HS-27A (cell line): Measurements from ENCODE around the gene CMTM8.
"Not testable (repeated sequence)": the region's sequence is repeated elsewhere in the genome, so short reads cannot be mapped to it uniquely, and the experiment has no call there.

ENCODE experiments used
- DNase-seq: peaks from one replicate; pipeline ENCODE4 v3.0.0-alpha.2; 2012; ENCODE audit warnings: low read depth, missing footprints

Gene CMTM8

DNA sequence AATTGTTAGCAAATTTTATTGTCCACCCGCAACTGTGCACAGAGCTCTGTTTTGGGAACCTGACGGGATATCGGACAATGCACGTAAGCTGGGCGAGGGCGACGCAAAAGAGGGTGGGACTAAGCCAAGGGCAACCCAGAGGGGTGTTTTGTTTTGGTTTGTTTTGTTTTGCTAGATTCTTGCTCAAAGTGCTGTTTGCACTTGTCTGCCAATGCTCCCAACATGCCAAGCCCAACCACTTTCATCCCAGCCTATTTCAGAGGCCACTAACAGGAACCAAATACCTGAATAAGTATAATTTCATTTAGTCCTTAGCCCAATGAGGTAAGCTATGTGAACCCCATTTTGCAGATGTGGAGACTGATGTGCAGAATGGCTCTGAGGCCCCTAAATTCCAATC, 143.4 kb downstream of the CMTM8 start:
- no peak for DNase-seq

DNA sequence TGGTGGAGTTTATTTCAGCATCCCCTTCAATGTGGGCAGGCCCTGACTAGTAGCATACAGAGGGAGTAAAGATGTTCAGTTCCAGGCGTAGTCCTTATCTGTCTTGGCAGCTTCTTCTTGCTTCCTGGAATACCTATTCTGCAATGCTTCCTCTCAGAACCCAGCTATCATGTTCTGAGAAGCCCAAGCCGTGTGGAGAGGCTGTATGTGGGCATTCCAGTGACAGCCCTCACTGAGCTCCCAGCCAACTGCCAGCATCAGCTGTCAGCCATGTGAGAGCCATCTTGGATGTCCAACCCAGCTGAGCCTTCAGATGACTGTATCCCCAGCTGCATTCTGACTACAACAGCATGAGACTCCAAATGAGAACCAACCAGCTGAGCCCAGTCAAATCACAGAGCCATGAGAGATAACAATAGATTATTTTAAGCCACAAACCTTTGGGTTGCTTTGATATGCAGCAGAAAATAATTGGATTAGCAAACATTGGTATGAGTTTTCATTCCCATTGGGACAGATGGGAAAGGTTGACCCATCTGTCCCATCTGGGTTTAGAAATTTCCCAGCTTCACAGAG, 144.7 kb downstream of the CMTM8 start:
- DNase-seq = no peak

DNA sequence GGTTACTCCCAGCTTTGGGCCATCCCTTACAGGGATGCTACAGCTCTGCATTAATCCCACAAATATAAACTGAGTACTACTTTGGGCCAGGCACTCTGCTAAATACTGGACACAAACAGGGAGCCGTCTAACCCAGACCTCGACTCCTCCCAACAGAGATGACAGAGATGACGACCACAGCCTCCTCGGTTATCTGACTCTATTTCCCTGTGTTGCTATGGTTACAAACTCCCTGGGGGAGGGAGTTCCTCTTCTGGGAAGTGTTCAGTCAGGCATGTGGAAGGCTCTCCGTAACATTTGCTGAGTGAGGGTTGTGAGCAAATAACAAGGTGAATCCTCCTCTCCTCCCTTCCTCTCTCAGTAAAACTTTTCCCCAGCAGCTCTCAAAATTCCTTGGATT, 146.5 kb downstream of the CMTM8 start:
- no peak for DNase-seq

DNA sequence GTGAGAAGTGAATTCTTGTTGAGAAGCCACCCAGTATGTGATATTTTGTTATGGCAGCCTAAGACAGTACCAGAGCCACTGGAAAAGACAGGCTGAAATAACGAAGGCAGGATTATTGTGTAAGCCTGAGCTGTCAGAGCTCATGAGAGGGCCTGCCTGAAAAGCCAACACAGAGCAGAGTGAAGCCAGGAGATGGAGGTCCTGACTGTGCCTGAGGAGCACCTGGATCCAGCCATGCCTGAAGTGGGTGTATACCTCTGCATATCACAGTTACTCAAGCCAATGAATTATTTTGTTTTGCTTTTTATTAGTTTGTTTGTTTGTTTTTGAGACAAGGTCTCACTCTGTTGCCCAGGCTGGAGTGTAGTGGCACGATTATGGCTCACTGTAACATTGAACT, 149.0 kb downstream of the CMTM8 start:
- DNase-seq = no peak

DNA sequence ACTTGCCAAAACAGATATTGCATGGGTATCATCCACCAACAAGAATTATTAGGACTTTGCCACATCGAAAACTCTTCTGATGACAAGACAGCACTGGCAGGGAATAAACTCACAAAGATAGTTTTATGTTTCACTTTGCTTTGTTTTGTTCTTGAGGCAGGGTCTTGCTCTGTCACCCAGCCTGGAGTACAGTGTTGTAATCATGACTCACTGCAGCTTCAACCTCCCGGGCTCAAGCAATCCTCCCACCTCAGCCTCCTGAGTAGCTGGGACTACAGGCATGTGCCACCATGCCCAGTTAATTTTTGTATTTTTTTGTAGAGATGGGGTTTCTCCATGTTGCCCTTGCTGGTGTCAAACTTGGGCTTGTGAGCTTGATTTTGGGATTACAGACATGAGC, 151.1 kb downstream of the CMTM8 start:
- DNase-seq = not testable (repeated sequence)

DNA sequence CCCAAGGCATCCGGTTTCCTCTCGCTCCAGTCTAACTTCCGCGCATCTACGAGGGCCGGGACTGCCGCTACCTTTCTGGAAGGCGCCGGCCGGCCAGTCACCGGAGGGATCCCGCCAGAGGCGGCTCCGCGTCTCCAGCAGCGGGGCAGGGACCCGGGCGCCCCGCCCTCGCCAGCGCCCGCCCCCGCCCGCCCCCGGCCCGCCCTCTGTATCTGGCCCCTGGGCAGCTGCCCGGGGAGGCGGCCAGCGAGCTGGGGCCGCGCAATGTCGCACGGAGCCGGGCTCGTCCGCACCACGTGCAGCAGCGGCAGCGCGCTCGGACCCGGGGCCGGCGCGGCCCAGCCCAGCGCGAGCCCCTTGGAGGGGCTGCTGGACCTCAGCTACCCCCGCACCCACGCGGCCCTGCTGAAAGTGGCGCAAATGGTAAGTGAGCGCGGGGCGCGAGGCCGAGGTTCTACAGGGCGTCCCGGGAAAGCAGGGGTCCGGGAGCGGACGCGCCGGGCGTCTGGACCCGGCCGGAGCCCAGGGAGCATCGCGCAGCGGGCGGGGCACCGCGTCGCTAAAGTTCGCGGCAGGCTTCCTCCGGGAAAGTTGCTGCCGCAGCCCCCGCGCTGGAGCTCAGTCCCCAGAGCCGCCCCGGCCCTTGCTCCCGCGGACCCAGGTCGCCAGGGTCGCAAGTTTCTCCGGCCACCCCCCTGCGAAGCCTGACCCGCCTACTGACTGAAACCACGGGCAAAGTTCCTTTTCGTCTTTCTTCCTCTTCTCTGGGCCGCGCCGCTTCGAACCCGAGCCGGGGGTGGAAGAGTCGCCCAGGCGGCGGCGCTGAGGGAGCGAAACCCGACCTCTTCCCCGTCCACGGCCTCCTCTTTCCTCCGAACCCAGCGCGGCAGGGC, 153.4 kb downstream of the CMTM8 start, which contains the start of gene CMTM7:
Gene CMTM7 (plus strand): TSS at position 211 of the 893 bp plus-strand sequence. CDS start 54 bp downstream, at position 265.
- peak; percentile 39 for DNase-seq

DNA sequence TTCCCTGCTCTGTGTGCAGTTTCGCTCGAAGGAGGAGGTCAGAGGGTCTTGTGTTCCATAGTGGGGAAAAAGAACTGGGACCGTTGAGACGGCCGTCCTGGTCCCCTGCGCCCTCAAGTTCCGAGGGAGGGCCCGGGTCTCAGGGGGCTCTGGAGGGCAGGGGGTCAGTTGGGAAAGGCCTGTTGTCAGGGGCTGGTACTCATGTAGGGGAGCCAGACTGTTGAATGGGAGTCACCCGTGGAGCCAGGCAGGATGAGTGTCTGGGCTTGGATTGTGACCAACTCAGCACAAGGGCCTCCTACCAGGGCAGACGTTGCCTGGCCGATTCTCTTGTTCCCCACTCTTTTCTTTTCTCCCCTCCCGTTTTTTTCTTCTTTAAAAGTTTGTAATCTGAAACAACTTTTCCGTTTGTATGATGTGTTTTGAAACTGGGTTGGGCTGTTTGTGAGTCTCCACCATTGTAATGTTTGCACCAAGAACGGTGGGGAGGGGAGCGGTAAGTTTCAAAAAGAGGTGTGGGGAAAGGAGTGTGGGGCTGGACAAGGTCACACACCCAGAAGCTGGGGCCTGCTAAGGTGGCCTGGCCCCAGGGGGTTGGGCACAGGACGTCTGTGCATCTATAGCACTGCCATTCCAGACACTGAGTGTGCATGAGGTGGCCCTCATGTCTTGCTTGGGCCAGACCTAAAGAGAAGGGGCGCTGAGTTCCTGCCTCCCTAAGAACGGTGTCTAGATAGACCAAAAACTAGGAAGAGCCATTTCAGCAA, 154.2 kb downstream of the CMTM8 start:
- peak; percentile 36 for DNase-seq

DNA sequence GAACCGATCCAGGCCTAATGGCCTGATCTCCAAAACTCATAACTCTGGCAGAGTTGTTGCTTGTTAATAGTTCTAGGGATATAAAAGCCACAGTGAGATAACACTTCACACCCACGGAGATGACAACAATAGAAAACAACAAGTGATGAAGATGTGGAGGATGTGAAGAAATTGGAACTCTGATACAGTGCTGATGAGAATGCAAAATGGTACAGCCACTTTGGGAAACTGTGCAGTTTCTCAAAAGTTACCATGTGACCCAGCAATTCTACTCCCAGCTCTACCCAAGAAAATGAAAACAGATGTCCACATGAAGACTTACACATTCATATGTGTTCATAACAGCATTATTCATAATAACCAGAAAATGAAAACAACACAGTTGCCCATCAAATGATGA, 157.0 kb downstream of the CMTM8 start:
- no peak for DNase-seq

DNA sequence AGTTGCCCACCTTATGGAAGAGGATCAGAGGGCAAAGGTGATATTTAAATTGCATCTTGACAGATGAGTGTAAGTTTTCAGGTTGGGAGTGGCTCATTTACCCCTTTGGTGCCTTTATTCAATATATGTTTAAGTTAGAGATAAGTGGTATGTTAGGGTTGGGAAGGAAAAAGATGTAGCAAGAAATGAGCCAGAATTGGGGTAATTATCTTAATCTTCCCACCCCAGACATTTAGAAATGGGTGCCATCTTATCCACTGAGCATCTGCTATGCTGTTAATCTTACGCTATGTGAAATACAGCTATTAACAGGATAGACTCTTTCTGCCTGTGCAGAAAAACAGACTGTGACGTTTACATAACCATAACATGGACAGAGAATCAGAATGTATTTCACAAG, 159.5 kb downstream of the CMTM8 start:
- no peak for DNase-seq

DNA sequence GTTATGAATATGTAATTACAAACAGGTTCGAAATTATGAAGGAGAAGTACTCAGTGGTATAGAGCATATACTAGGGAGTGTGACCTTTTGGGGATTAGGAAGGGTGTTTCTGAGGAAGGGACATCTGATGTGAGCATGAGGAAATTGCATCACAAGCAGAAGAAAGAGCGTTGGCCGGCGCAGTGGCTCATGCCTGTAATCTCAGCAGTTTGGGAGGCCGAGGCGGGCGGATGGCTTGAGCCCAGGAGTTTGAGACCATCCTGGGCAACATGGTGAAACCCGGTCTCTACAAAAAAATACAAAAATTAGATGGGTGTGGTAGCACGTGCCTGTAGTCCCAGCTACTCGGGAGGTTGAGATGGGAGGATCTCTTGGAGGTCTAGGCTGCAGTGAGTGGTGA, 160.1 kb downstream of the CMTM8 start:
- DNase-seq = no peak

DNA sequence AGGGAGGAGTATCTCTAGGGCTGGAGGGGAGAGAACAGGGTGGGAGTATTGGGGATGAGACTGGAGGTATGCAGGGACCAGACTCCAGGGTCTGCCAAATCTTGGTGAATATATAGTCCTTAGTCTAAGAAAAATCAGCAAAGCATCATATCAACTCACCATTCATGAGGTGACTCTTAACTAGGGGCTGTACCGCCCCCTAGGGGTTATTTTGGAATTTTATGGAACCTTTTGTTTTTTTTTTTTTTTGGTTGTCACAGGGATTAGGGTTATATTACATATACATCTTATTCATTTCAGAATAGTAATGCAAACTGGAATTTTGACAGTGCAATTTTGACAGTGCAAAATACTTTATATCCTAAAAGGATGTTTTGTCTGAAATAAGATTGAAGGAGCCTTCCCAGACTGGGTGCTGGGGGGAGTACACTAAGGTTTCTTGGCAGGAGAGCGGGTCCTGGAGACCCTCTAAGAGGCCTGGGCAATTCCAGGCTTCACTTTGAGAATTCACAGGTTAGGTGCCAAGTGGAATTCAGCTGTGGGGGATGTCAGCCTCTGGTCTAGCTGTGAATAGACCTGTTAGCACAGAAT, 160.6 kb downstream of the CMTM8 start:
- DNase-seq = peak; percentile 42

DNA sequence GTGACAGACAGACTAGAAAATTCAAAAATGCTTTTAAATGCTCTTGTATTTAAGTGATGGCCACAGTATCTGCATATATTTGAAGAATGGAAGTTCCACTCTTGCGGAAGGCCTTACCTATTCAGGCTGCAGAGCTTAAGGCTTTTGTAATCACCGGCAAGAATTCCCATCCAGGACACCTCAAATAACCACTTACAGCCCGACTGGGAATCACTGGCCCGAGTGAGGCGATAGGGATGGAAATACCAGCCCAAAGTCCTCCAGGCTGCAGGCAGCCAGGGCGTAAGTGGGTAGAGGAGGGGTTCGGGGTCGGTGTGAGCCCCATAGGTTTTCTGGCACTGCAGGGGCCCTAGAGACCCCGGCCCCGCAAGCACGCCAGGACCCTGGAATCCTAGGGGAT, 162.6 kb downstream of the CMTM8 start:
- no peak for DNase-seq

DNA sequence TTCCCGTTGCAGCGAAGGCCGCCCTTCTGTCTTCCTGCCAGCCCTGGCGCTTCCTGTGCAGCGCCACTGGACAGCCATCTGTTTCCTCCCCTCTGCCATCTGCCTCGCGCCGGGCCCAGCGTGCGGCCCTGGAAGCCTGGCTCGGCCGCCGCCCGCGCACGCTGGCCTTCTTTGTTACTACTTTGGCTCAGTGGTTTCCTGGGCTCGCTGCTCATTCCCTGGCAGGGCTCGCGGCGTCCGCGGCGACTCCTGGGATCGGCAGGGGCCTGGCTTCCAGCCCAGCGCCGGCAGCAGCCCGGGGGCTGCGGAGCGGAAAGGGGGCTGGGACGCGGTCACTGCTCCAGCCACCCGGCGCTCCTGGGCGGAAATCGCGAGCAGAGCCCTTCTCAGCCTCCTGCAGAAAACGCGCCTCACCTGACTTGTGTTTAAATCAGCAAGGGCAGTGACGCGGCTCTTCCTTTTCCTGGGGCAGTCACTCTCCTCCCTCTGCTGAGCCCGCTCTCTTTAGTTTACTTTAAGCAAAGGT, 163.1 kb downstream of the CMTM8 start:
- DNase-seq = no peak

DNA sequence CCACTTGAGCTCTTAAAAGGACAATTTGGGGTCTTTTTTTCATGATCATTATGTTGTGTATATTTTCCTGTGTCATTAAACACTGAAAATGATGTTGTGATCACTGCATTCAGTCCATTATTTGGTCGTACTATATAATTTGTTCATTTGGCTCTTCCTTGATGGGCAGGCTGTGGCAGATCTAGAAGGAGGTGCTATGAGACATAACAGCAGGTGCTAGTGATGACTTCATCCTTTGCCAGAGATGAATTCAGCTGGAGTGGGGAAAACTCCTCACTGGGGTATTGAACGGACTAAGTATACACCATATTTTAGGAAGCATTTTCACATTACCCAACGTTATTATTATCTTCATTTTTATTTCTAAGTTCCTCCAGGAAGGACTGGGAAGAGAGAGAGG, 165.2 kb downstream of the CMTM8 start:
- no peak for DNase-seq

DNA sequence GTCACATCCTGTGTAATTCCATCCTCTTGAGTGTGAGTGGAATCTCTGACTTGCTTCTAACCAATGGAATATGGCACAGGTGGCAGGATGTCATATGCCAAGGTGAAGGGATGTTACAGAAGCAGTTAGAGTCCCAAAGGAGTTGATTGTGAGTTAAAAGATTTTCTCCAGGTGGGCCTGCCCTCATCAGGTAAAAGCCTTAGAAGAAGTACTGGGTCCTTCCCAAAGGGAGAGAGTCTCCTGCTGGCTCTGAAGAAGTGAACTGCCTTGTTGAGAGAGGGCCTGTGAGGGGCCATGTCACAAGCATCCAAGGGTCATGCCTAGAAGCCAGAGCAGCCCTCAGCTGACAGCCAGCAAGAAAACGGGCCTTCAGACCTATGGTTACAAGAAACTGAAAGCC, 166.2 kb downstream of the CMTM8 start:
- no peak for DNase-seq

DNA sequence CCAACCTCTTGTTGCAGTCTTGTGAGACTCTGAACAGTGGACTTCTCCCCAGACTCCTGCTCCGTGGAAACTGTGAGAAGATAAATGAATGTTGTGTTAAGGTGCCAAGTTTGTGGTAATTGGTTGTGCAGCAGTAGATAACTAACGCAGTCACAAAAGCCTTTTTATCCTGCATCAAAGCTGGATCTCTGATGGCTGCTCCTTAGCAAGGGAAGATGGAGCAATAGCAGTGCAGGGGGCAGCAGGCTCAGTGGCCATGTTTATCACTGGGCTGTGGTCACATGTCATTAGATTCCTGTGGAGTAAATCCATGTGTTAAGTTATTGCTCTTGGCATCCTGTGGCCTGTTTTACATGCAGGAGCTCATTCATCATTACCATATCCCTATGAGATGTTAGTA, 166.7 kb downstream of the CMTM8 start:
- DNase-seq = no peak

DNA sequence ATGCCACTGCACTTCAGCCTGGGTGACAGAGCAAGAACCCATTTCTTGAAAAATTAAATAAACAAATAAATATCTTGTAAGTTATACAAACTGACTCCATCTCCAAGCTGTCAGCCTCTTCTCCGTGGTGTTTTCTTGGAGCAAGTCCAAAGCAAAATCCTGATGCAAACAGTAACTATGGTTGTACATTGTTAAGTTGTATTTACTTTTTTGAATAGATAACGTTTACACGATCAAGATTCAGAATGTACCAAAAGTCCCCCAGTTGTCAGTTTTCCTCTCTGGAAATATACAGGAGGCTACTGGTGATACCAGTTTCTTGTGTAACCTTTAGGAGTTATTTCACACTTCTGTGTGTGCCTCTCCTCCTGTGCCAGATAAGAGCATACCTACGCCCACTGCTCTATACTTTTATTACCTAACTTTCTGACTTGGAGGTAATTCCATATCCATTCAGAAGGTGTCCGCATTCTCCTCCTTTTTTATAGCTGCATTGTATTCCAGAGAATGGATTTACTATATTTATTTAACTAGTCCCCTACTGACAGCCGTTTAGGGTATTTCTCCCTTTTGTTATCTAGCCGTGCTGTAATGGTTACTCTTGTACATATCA, 167.3 kb downstream of the CMTM8 start:
- DNase-seq = no peak

DNA sequence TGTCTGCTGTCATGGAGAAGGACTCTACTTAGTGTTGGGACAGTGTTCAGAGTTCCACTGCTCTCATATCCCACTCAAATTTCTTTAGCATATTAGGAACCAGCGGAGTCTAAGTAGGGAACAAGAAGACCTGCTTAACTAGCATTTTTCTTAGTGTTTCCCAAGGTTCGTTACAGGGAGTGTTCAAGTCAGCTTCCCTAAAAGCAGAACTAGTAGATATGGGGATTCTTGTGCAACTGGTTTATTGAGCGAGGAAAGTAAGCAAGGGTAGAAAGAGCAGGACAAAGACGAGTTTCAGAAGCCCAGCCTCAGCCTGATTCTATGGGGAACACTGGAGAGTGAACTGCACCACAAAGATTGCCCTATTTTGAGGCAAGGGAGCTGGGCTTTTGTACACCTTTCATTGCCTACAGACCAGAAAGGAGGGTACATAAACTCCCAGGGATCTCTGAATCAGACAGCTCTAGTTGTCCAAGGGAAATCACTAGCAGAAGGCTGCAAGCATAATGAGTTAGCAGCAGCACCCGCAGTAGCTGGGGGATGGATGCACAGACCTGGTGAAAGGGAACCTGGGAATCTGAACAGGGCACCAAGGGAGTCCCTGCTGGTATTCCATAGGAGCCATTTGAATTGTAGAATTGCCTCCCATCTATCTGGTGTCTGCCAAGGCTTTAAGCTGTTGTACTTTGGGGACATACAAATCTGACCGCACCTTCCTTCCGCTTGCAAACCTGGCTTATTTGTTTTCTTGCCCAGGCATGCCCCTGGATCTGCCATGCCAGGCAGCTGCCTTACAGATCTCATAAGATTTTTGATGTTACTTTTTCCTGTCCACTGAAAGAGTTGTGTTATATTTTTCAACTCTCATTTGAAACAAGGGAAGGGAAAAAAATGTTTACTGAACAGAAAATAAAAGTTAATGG, 168.3 kb downstream of the CMTM8 start:
- DNase-seq = no peak

DNA sequence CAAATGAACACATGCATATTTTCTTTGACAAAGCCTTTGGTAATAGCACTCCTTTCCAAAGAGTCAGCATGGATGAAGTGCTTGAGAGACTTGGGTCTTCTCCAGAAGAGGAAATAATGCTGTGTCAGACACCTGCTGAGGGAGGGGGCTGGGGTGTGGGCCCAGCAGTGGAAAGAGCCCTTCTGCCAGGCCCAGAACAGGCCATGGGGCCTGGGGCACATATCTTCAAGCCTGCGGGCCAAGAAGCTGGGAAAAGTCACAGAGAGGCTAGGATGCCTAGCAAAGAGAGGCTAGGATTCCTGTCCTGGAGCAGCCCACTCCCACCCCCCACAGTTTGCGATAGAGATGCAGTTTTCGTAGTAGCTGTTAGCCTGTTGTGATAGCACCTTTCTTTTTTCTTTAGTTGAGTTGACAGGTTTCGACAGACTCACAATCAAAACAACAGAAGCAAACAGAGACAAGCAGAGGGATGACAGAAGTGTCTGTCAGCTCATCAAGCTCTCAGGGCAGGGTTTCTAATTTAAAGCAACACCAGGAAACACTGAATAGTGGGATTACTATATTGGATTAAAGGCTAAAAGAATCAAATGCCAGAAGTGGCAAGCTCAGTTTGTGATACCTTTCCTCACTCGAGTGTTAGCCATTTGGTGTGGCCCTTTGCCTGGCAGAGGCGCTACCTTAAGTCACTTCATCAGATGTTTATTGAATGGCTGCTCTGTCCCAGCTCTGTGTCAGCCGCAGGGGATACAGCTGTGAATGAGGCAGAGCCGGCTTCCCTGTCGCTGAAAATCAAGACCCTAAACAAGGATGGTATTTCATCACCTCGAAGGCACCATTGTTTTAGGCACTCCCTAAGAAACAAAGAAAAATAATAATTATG, 172.1 kb downstream of the CMTM8 start:
- no peak for DNase-seq

DNA sequence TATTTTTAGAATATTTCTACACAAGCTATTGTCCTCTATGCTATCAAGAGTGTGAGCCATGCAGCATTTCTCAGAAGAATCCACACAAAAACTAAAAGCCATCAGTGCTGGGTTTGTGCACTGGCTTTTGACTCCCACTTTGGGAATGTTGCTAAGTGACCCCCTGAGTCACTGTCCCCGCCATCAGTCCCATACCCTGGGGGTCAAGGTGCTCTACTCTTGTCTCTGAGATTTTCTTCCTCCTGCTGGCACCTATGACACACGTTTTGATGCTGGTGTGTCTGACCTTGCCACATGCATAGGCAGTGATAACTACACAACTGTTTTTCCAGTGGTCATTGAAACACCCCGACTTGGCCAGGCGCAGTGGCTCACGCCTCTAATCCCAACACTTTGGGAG, 173.0 kb downstream of the CMTM8 start:
- DNase-seq = no peak
